Lower lobe of right lung (tissue), 2 donors: ENCODE data around the gene NDUFV3. TPM values are rescaled to one million over a fixed set of nuclear protein-coding genes. Genes with fewer than 3 reads are reported as not detected.

ENCODE experiments used
- ATAC-seq, 2 donors: fragments of 200-7000 bp; cut with Tn5 transposase; one replicate each; pipeline ENCODE4 v1.9.1; 2020 to 2022; ENCODE audit warnings: mild to moderate bottlenecking in 2 of 2, moderate library complexity in 2 of 2
- DNase-seq: peaks from one replicate; pipeline ENCODE4 v3.0.0-alpha.2; 2020
- H3K27ac ChIP-seq: fragments of 200-600 bp; one replicate; pipeline ENCODE4 v1.8.0; 2022
- H3K27me3 ChIP-seq: fragments of 200-600 bp; one replicate; pipeline ENCODE4 v1.8.0; 2022; ENCODE audit warnings: low read depth
- H3K36me3 ChIP-seq: fragments of 200-600 bp; one replicate; pipeline ENCODE4 v1.8.0; 2022; ENCODE audit warnings: mild to moderate bottlenecking
- H3K4me1 ChIP-seq: fragments of 200-600 bp; one replicate; pipeline ENCODE4 v1.8.0; 2022
- H3K4me3 ChIP-seq: fragments of 200-600 bp; one replicate; pipeline ENCODE4 v1.8.0; 2022; ENCODE audit warnings: mild to moderate bottlenecking
- H3K9me3 ChIP-seq: fragments of 200-600 bp; one replicate; pipeline ENCODE4 v1.8.0; 2022
- intact Hi-C: fragments of 100-400 bp; cut with DNase I; formaldehyde crosslinking; loops from one replicate; pipeline ENCODE4 v1.11.0; 2022
- total RNA-seq: library from RNA; stranded (reverse); fragmentation: NEBNext Ultra II Directional; extraction: Animal tissue kit (Norgen Biotek cat#: 25700); gene quantifications from one replicate; pipeline ENCODE4 v1.2.1, GENCODE V29; 2021
- TF ChIP-seq, protein P1 (sequence below): fragments of 200-600 bp; IDR thresholded peaks from one replicate; pipeline ENCODE4 v1.8.0; 2022; ENCODE audit warnings: antibody characterized with exemption, mild to moderate bottlenecking
- donor health status: DM: no; HTN: yes; CAD: no; lungs with severe emphysema.

NDUFV3 gene
- total RNA-seq, 1 donor from 2014 or later: 35.7 TPM

DNA sequence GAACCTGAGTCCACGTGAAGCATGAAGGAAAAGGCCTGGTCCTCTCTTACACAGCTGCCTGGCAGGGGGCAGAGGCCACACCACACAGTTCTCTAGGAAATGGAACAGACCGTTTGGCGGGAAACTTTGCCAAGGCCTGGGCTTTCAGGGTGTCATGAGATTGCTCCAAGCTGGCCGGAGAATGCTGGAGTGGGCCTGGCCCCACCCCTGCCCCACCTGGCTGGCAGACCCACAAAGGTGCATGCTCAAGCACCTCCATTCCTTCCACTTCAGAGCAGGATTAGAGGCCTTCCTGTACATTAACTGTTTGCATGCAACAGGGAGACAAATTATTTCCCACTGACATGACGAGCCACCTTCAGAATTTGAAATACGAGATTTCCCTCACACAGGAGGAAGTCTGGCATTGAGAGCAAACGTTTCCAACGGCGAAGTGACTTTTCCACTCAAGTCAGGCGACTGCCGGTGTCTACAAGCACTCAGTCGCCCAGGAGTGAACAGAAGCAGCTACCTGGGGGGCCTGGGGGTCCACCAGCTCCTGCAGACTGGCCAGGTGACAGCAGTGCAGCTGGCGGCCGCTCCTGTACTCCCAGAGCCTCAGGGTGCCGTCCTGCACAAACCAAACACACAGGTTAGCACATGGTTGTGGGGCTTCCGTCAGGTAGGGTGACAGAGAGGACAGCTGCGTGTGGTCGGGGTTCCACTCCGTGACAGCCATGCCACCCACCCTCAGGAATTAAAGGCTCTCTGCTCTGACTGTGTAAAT lies 37.8 kb upstream of the NDUFV3 start:
- peak; percentile 84 to 88 for ATAC-seq
- Histone ChIP-seq H3K4me3 (no peak overlapping the region), H3K27me3 (no peaks in the 10 kb centered on the region), H3K9me3 (no peaks in the 10 kb centered on the region), H3K36me3 (peaks cover 99% of the 10 kb centered on the region), H3K27ac (peak overlapping the region; percentile 64), H3K4me1 (peaks cover 18% of the 10 kb centered on the region)
- TF ChIP-seq, protein P1, sequence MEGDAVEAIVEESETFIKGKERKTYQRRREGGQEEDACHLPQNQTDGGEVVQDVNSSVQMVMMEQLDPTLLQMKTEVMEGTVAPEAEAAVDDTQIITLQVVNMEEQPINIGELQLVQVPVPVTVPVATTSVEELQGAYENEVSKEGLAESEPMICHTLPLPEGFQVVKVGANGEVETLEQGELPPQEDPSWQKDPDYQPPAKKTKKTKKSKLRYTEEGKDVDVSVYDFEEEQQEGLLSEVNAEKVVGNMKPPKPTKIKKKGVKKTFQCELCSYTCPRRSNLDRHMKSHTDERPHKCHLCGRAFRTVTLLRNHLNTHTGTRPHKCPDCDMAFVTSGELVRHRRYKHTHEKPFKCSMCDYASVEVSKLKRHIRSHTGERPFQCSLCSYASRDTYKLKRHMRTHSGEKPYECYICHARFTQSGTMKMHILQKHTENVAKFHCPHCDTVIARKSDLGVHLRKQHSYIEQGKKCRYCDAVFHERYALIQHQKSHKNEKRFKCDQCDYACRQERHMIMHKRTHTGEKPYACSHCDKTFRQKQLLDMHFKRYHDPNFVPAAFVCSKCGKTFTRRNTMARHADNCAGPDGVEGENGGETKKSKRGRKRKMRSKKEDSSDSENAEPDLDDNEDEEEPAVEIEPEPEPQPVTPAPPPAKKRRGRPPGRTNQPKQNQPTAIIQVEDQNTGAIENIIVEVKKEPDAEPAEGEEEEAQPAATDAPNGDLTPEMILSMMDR: no peak
- intact Hi-C loops: no loop called here
- peak; percentile 82 for DNase-seq

DNA sequence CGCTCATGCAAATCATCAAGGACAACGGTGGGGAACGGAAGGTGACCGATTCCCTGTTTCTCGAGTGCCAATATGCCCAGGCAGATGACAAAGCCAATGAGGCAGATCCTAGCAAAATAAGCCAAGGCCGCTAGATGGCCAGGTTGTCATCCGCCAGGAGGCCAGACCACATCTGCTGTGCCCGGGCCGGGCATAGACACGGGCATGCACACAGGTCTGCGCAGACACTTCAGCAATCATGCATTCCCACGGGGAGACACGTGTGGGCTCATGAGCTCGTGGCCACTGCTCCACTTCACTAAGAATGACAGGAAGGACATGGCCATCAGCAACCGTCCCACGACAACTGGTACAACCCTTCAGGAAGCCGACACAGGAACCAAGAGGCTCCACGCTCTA lies 37.2 kb upstream of the NDUFV3 start:
- Histone ChIP-seq H3K27ac (peak overlapping the region; percentile 64), H3K9me3 (no peaks in the 10 kb centered on the region), H3K4me1 (peaks cover 18% of the 10 kb centered on the region), H3K4me3 (no peak overlapping the region), H3K27me3 (no peaks in the 10 kb centered on the region), H3K36me3 (peaks cover 98% of the 10 kb centered on the region)
- DNase-seq: no peak
- no peak for ATAC-seq
- TF ChIP-seq, protein P1: no peak
- intact Hi-C loops: no loop called here

DNA sequence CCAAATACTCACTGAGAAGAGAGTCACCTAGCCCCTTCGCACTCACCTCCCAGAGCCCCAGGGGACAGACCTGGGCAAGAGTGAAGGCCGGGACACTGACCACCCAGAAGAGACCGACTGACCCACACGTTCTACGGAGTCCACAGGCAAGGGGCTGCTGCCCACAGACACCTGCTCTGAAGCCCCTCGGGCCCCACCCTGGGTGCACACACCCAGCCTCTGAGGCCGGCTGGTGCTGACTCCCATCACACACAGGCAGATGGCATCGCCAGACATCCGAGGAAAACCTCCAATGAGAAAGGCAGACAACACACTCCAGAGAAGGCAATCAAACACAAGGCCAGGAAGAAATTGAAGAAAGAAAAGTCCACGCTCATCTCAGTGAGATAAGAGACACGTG lies 35.9 kb upstream of the NDUFV3 start:
- TF ChIP-seq, protein P1: no peak
- intact Hi-C loops: no loop called here
- H3K27ac ChIP-seq: no peak overlapping the region
- peaks cover 96% of the 10 kb centered on the region for H3K36me3 ChIP-seq
- H3K4me1 ChIP-seq: peaks cover 20% of the 10 kb centered on the region
- ATAC-seq (no peak), DNase-seq (no peak)
- H3K9me3 ChIP-seq: no peaks in the 10 kb centered on the region
- no peak overlapping the region for H3K4me3 ChIP-seq
- H3K27me3 ChIP-seq: no peaks in the 10 kb centered on the region

DNA sequence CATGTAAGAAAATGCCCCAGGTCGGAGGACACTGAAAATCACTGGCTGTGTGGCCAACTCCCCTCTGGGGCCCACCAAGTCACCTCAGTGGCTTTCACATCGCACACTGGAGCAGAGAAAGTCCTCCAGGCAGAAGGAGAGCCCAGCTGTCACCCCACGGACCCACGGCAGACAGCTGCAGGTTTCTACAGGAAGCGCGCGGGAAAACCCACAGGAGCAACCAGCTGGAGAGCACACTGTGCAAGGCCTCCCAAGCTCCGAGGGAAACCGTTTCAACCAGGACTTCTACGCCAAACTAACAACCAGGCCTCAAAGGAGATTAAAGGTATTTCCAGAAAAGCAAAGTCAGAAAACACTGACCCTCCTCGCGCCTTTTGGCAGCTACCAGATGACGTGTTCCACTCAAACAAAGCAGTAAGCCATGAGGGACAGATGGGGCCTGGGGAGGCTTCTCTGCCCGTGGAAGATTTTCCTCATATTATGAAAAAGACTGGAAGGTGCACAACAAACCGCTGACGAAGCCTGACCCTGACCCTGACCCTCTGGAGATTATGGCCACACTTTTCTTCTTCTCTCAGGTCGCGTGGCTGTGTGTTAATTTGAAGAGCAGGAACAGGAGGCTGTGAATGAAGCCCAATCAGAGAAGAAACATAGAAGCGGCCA lies 34.8 kb upstream of the NDUFV3 start:
- intact Hi-C loops: no loop called here
- TF ChIP-seq, protein P1: no peak
- Histone ChIP-seq H3K4me3 (no peak overlapping the region), H3K27me3 (no peaks in the 10 kb centered on the region), H3K4me1 (peaks cover 25% of the 10 kb centered on the region), H3K27ac (no peak overlapping the region), H3K9me3 (no peaks in the 10 kb centered on the region), H3K36me3 (peaks cover 94% of the 10 kb centered on the region)
- no peak for DNase-seq
- ATAC-seq: no peak

DNA sequence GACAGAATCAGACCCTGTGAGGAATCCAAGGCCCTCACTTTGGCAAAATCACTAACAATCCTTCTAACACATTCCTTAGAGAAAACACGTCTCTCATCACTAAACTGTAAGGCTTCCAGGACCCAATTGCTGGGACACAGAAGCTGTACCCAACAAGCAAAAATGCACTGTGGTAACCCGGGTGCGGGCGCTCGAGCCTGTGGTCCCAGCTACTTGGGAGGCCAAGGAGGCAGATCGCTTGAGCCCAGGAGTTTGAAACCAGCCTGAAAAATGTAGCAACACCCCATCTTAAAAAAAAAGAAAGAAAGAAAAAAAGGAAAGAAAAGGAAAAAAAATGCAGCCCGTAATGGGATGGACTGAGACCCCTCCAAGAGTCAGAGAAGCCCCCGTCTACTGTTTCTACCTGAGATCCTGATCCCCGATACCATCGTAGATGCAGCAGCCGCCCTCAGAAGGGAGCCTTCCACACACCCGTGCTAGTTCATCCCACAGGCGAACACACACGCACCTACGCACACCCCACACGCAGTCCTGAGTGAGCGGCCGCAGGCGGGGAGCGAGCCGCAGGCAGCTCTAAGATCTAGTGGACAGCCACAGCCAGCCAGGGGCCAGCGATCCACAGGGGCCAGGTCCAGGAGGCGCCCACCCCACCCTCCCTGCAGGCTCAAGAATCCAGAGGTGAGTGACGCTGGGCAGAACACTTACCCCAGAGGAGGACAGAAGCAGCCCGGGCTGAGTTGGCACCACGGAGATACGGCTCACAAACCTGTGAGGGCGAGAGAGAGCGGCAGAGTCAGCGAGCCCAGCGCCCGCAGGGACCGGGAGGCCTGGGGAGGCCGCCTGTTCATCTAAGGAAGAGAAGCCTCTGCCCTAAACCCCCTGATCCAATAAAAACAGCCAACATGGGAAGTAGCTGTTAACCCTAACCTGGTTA lies 33.9 kb upstream of the NDUFV3 start:
- no peak overlapping the region for H3K4me3 ChIP-seq
- no peaks in the 10 kb centered on the region for H3K27me3 ChIP-seq
- TF ChIP-seq, protein P1: no peak
- peaks cover 87% of the 10 kb centered on the region for H3K36me3 ChIP-seq
- ATAC-seq (no peak), DNase-seq (no peak)
- H3K4me1 ChIP-seq: peaks cover 25% of the 10 kb centered on the region
- no peak overlapping the region for H3K27ac ChIP-seq
- intact Hi-C loops: no loop called here
- no peaks in the 10 kb centered on the region for H3K9me3 ChIP-seq
